ENCODE data around the gene FANCD2OS.

GRCh38 chr3:10155658-10156057 lies 47.6 kb upstream of the FANCD2OS start:
- TF ChIP-seq SUZ12 (IDR thresholded peaks at IDR 0.05) (no peak), HDGF (IDR thresholded peaks at IDR 0.05; ENCODE audit: borderline replicate concordance) (no peak), BHLHE40 (IDR thresholded peaks at IDR 0.05; ENCODE audit: borderline replicate concordance) (no peak), TARDBP (IDR thresholded peaks at IDR 0.05) (no peak), ZNF384 (IDR thresholded peaks at IDR 0.05) (no peak), FOXA1 (IDR thresholded peaks at IDR 0.05) (no peak), ELF4 (IDR thresholded peaks at IDR 0.05) (no peak), SP1 (IDR thresholded peaks at IDR 0.05) (no peak), NFRKB (IDR thresholded peaks at IDR 0.05) (no peak), LEF1 (IDR thresholded peaks at IDR 0.05; ENCODE audit: borderline replicate concordance) (no peak), FOXM1 (IDR thresholded peaks at IDR 0.05; ENCODE audit: borderline replicate concordance) (no peak), ARNT (IDR thresholded peaks at IDR 0.05) (no peak), CTBP1 (IDR thresholded peaks at IDR 0.05; ENCODE audit: borderline replicate concordance) (no peak), FOXK2 (IDR thresholded peaks at IDR 0.05) (no peak)

Data from HEK293T (cell line).